Measurements from ENCODE around the gene SNRPN. TPM values are rescaled to one million over a fixed set of nuclear protein-coding genes. Genes with fewer than 3 reads are reported as not detected.
A peak's percentile ranks its signal among the peaks of the same experiment; 100 is the strongest.

The SNRPN gene
- total RNA-seq, 1 experiment from 2014 or later: 900 TPM

GRCh38 chr15:24976932-24977331 lies 22.1 kb downstream of the SNRPN start:
- H4K91ac ChIP-seq (ENCODE audit: insufficient read length, low read depth, low read length): no peak overlapping the region
- peaks cover 21% of the 10 kb centered on the region for H3K9me3 ChIP-seq (ENCODE audit: control insufficient read depth, low read depth, low read length)

More at GRCh38 chr15:24976932-24977331, 22.1 kb downstream of the SNRPN start:
- Mint-ChIP-seq H3K4me1 (peaks cover 8 to 34% of the 10 kb centered on the region in 2 experiments), H3K27me3 (ENCODE audit: low read depth) (peaks cover 2% of the 10 kb centered on the region; the same call in 1 of the 2 replicates), H3K9me3 (peaks cover 64 to 77% of the 10 kb centered on the region in 2 experiments), H3K27ac (peak overlapping the region in 1 of 3 experiments; percentile 78; a peak in 1 of 7 replicates), H3K4me3 (no peak overlapping the region), H3K36me3 (ENCODE audit: insufficient read depth in 1 of 3, low read depth in 3 of 3) (peaks cover 61 to 92% (median 91%) of the 10 kb centered on the region in 3 experiments)
- Histone ChIP-seq H4K20me1 (ENCODE audit: control insufficient read depth, insufficient read depth, insufficient read length) (no peaks in the 10 kb centered on the region), H3K9ac (ENCODE audit: extremely low read depth, insufficient read length, low read length) (no peak overlapping the region), H3T11ph (ENCODE audit: low read length) (no peak overlapping the region), H3K27ac (ENCODE audit: insufficient read length, low read depth, low read length) (no peak overlapping the region), H2BK20ac (ENCODE audit: low read depth, low read length, poor library complexity, severe bottlenecking) (no peak overlapping the region), H3K4me1 (ENCODE audit: insufficient read depth, low read length) (no peaks in the 10 kb centered on the region), H3K4me2 (ENCODE audit: insufficient read depth, insufficient read length, low read length) (no peak overlapping the region), H4K5ac (ENCODE audit: insufficient read length, low read depth, low read length) (no peak overlapping the region), H2BK5ac (ENCODE audit: insufficient read length, low read length) (no peak overlapping the region), H2AFZ (ENCODE audit: low read length) (no peak overlapping the region), H4K8ac (replicated peaks; ENCODE audit: insufficient read length, low read depth, low read length) (no peak overlapping the region), H3K23ac (ENCODE audit: insufficient read length, low read depth, low read length) (no peak overlapping the region), H2BK15ac (ENCODE audit: low read depth, low read length) (no peak overlapping the region), H2AK5ac (ENCODE audit: insufficient read length, low read length) (no peak overlapping the region), H3K14ac (ENCODE audit: insufficient read depth, low read length) (no peak overlapping the region), H3K23me2 (ENCODE audit: insufficient read length, low read depth, low read length, poor library complexity, severe bottlenecking) (no peaks in the 10 kb centered on the region), H3K56ac (ENCODE audit: insufficient read length, low read depth, low read length) (no peak overlapping the region), H3K18ac (ENCODE audit: insufficient read length, low read depth, low read length) (no peak overlapping the region), H2BK12ac (ENCODE audit: insufficient read length, low read depth, low read length) (no peak overlapping the region), H3K27me3 (ENCODE audit: insufficient read depth, low read length) (no peaks in the 10 kb centered on the region), H3K79me1 (ENCODE audit: insufficient read depth, low read depth, low read length, poor library complexity, severe bottlenecking) (no peaks in the 10 kb centered on the region), H3K4ac (ENCODE audit: low read depth, low read length) (no peak overlapping the region), H3K79me2 (ENCODE audit: insufficient read depth, low read length) (peaks cover 2% of the 10 kb centered on the region; the same call in 1 of the 2 replicates), H2BK120ac (ENCODE audit: low read depth, low read length, poor library complexity, severe bottlenecking) (no peak overlapping the region)
- no CpG with 5 or more reads among the region's 3 CpGs for WGBS (ENCODE audit: extremely low coverage, insufficient read length, low lambda C conversion rate)
- DNase-seq: no peak
- TF ChIP-seq, protein P1, sequence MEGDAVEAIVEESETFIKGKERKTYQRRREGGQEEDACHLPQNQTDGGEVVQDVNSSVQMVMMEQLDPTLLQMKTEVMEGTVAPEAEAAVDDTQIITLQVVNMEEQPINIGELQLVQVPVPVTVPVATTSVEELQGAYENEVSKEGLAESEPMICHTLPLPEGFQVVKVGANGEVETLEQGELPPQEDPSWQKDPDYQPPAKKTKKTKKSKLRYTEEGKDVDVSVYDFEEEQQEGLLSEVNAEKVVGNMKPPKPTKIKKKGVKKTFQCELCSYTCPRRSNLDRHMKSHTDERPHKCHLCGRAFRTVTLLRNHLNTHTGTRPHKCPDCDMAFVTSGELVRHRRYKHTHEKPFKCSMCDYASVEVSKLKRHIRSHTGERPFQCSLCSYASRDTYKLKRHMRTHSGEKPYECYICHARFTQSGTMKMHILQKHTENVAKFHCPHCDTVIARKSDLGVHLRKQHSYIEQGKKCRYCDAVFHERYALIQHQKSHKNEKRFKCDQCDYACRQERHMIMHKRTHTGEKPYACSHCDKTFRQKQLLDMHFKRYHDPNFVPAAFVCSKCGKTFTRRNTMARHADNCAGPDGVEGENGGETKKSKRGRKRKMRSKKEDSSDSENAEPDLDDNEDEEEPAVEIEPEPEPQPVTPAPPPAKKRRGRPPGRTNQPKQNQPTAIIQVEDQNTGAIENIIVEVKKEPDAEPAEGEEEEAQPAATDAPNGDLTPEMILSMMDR (conservative IDR thresholded peaks at IDR 0.05): no peak

Data from H9 (cell line).